NOMO-1 (cell line): ENCODE measurements around the gene LECT2.

Experiments used
- DNase-seq, 2 experiments: peaks; one replicate each; lab custom pipeline; 2025; ENCODE audit not compliant: unreplicated experiment in 2 of 2; lab: John Stamatoyannopoulos, UW

LECT2 gene

DNA sequence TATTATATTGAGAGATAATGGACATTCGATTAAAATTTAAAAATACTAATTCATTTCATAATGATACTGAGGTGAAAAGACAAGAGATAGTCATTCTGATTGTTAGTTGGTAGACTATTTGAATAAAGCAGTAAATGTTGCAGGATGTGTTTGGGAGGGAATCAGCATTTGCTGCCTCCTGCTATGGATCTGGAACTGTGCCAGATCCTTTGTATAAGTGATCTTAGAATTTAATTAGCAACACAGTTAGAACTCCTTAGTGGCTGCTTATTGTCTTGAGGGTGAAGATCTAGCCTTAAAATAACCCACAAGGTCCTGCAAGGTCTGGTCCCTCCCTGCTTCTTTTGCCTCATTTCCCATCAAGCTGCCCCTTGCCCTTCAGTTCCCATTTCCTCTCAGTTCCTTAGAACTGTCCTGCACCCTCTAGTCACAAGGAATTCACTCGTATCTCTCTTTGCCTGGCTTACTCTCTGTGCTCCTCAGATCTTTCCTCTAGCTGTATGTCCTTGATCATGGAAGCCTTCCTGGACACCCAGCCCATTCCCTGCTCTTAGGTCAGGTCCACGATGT, 12.5 kb downstream of the LECT2 start:
- no peak for DNase-seq

DNA sequence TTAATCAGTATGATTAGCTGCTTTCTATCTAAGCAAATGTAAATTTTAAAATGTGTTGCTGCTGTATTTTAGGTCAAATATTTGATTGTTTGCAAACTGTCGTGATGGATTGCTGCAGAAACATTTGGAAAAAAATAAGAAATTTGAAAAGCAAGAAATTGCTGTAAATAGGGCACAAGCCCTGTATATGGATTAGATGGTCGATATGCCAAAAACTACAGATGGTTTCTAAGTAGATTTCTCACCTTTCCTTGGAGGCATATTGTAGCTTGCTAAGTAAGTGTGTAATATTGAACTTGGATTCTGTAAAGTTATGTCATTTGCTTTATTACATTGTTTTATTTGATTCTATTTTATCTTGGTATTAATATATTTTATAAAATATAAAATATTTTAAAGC, 13.1 kb downstream of the LECT2 start:
- no peak for DNase-seq

GRCh38 chr5:135937245-135937911, 17.4 kb downstream of the LECT2 start:
- DNase-seq = no peak

DNA sequence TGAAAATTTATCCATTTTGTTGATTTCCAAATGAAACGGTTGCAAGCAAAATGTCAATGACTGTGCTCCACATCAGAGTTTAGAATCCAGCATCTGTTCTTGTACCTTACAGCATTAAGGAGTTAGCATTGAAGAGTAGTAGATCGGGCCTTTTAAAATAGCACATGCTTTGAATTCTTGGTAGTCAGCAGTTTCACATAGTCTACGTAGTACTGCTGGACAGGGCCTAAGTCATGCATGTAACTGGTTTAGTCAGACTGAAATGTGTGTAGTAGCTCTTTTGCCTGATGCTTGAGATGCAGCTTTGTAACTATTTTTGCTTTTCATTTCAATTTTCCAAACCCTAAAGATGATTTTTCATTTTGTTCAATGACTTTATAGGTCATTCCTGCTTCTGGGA, 19.8 kb downstream of the LECT2 start:
- no peak for DNase-seq

GRCh38 chr5:135930949-135931295, 23.9 kb downstream of the LECT2 start:
- no peak for DNase-seq

DNA sequence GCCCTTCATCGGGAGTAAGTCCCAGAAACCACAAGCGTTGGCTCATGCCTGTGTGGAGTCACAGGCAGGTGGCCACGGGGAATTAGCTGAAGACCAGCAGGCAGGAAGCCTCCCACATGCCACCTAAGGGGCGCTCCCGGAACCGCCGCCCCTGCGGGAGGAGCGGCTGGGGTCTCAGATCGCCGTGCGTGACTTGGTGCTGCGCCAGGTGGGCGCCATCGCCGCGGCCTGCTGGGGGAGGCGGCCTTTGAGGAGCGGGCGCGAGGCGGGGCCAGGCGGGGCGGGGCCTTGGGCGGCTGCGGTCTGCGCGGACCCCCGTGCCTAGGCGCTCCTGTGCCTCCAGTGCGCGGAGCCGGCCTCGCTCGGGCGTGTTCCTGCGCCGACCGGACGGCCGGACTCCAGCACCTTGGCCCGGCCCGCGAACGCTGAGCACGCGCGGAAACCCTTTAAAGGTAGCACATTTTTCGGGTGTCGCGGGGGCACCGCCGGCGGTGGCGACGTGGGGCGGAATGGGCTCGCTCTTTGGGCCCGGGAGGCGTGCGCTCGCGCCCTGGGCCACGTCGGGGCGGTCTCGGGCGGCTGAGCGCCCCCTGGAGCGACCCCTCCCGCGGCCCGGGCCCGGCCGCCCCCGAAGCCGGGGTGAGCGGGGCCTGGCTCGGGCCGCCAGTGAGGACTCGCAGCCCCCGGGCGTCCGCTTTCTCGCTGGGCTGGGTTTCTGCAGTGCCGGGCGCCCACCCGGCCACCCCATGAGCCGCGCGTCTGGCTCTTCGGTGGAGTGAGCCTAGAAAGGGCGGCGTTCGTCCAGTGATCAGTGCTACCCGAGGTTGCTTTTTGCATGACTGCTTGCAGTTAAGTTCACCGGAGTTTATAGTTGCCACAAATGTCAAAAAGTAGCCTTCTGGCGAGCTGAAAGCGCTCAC, 24.5 kb downstream of the LECT2 start:
- no peak for DNase-seq

- peak in 1 of 2 experiments; percentile 52 for DNase-seq
Observed at GRCh38 chr5:135921388-135921787, 33.4 kb downstream of the LECT2 start.

GRCh38 chr5:135920199-135920598, 34.6 kb downstream of the LECT2 start:
- no peak for DNase-seq

DNA sequence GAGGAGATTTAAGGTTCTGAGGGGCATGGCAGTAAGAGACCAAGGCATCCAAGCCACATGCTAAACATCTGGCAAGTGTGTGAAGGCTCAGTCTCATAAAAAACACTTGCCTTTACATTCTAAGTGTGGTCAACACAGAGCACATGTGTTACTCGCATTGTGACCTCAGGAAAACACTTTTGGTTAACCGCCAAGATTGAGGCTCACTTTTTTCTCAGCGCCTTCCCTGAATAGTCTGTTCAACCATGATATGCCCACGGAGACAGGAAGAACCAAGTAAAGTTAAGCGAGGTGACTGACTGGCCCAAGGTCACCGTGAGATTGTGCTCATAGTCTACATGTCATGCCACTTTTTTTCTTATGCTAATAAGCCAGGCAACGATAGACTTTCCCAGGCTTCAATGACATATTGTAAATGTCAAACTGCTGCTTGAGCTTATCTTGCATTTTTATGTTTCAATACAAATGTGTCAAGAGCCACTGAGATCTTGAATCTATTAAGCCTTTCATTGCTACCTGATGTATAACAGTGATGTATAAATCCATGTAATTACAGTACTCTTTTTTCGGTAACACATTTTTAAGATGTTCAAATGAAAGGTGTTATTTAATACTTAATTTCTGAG, 38.0 kb downstream of the LECT2 start:
- no peak for DNase-seq

GRCh38 chr5:135915466-135916001, 39.2 kb downstream of the LECT2 start:
- DNase-seq = no peak

GRCh38 chr5:135913713-135914626, 40.8 kb downstream of the LECT2 start:
- no peak for DNase-seq

DNA sequence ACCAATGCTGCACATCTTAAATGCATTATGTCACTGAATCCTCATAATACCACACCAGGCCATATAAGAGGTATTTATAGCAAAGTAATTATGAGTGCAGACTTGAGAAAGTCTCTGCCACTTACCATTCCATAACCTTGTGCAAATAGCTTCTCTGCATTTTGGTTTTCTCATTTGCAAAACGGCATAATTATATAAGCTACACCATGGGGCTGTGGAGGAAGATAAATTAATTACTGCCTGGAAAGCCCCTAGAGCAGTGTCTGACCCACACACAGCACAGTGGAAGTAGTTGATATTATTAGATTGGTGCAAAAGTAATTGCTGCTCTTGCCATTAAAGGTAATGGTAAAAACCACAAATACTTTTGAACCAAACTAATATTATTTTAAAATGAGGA, 49.6 kb downstream of the LECT2 start:
- DNase-seq = no peak

DNA sequence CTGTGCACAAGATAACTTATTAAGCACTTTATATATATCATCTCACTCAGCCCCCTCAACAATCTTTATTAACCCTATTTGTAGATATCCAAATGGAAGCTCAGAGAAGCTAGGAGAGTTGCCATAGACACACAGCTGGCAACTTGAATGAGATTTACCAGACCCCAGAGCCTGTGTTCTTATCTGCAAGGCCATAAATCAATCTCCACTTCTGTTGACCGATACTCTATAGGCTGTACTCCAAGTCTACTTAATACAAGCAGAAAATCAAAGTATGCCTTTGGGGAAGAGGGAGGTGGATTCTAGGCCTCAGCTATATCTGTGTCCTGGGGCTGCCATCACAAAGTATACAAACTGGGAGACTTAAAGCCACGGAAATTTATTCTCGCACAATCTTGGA, 53.1 kb downstream of the LECT2 start:
- no peak for DNase-seq

DNA sequence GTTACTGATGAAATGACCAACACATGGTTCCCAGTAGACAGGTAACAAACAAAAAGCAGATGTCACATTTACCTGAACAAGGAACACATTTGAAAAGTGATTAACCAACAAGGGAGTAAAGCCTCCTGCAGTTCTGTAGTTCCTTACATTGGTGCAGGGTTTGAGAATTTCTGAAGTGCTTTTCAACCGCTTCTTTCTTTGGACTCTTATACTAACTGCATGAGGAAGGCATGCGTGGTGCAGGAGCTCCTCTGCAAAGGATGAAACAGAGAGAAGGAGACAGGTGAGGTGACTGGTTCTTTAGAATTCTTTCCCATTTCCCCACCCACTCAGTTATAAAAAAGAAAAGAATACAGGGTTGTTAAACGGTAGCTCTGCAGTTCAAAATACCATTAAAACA, 54.5 kb downstream of the LECT2 start:
- DNase-seq = no peak

- no peak for DNase-seq
Observed at GRCh38 chr5:135898651-135899050, 56.1 kb downstream of the LECT2 start.
